Measurements from ENCODE around the gene CPNE9.

- TF ChIP-seq, protein P1, sequence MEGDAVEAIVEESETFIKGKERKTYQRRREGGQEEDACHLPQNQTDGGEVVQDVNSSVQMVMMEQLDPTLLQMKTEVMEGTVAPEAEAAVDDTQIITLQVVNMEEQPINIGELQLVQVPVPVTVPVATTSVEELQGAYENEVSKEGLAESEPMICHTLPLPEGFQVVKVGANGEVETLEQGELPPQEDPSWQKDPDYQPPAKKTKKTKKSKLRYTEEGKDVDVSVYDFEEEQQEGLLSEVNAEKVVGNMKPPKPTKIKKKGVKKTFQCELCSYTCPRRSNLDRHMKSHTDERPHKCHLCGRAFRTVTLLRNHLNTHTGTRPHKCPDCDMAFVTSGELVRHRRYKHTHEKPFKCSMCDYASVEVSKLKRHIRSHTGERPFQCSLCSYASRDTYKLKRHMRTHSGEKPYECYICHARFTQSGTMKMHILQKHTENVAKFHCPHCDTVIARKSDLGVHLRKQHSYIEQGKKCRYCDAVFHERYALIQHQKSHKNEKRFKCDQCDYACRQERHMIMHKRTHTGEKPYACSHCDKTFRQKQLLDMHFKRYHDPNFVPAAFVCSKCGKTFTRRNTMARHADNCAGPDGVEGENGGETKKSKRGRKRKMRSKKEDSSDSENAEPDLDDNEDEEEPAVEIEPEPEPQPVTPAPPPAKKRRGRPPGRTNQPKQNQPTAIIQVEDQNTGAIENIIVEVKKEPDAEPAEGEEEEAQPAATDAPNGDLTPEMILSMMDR (IDR thresholded peaks at IDR 0.05; ENCODE audit: low read length) = no peak
- TF ChIP-seq EZH2 (IDR thresholded peaks at IDR 0.05; ENCODE audit: borderline replicate concordance, low read length) = no peak
Observed at GRCh38 chr3:9725775-9726515, 22.3 kb downstream of the CPNE9 start.
